Psoas muscle (tissue), 8 donors: ENCODE data around the gene UGT8. TPM values are rescaled to one million over a fixed set of nuclear protein-coding genes. Genes with fewer than 3 reads are reported as not detected.

Experiments used
- ATAC-seq, 4 donors: fragments of 200-7000 bp; cut with Tn5 transposase; one replicate each; pipeline ENCODE4 v1.9.1; 2020; ENCODE audit warnings: moderate library complexity in 3 of 4, mild to moderate bottlenecking in 2 of 4
- DNase-seq, 2 donors: peaks; one replicate each; pipeline ENCODE4 v3.0.0-alpha.2; 2020
- H3K27ac ChIP-seq: fragments of 200-600 bp; one replicate; pipeline ENCODE4 v1.8.0; 2022
- H3K27me3 ChIP-seq, 3 donors: fragments of 200-600 bp in 1 of 3; one replicate each; pipeline versions ENCODE4 v1.6.1 to v1.8.0; 2013 to 2022; ENCODE audit warnings: low read length in 2 of 3, mild to moderate bottlenecking in 2 of 3, moderate library complexity in 1 of 3; ENCODE audit not compliant: insufficient read depth in 3 of 3
- H3K36me3 ChIP-seq, 2 donors: fragments of 200-600 bp in 1 of 2; one replicate each; pipeline versions ENCODE4 v1.6.1 to v1.8.0; 2013 to 2022; ENCODE audit warnings: low read depth in 1 of 2, mild to moderate bottlenecking in 1 of 2, moderate library complexity in 1 of 2; ENCODE audit not compliant: insufficient read depth in 1 of 2
- H3K4me1 ChIP-seq: fragments of 200-600 bp; one replicate; pipeline ENCODE4 v1.8.0; 2022
- H3K4me3 ChIP-seq: fragments of 200-600 bp; one replicate; pipeline ENCODE4 v1.8.0; 2022; ENCODE audit warnings: mild to moderate bottlenecking
- H3K9me3 ChIP-seq: fragments of 200-600 bp; one replicate; pipeline ENCODE4 v1.8.0; 2022
- WGBS, 3 donors: extraction: QIAGEN DNeasy Blood & Tissue Kit; methylation state at CpG; one replicate each; pipeline versions ENCODE4 v1.1.6 to v1.1.7; 2013; 5-methylcytosine and 5-hydroxymethylcytosine counted together
- intact Hi-C, 2 donors: fragments of 100-400 bp; cut with DNase I; formaldehyde crosslinking; loops; one replicate each; pipeline versions ENCODE4 v1.11.0 to v1.14.2; 2022
- polyA plus RNA-seq, 3 donors: library from polyadenylated mRNA; stranded (reverse); fragments of 200-250 nt; gene quantifications; one replicate each; pipeline ENCODE4 v1.2.3, GENCODE V29; 2013
- total RNA-seq, 4 donors: library from RNA; stranded (reverse); fragmentation: NEBNext Ultra II Directional in 2 of 4; extraction: Animal tissue kit (Norgen Biotek cat#: 25700) in 2 of 4; gene quantifications; one replicate each; pipeline versions ENCODE4 v1.2.1 to v1.2.4, GENCODE V29; 2021 to 2023
- TF ChIP-seq, protein P1 (sequence below): fragments of 200-600 bp; IDR thresholded peaks from one replicate; pipeline ENCODE4 v1.8.0; 2022; ENCODE audit warnings: antibody characterized with exemption
- donor health status: healthy with polysubstance abuse.
- donor health status: DM: no; HTN: no; CAD: no; lungs with moderate emphysema.
- donor health status: Bipolar disorder and iron deficiency.
- donor health status: healthy.
- donor health status: DM: yes; HTN: yes; CAD: no.
- donor health status: DM: no; HTN: no; CAD: no.
- donor health status: DM: no; HTN: no; CAD: no.
- donor health status: DM: yes; HTN: yes; CAD: no.

UGT8 gene
- total and polyA plus RNA-seq, 7 donors: 0.04 to 0.08 (median 0.05) TPM; not detected in 4

- intact Hi-C loops: no loop called here
- Histone ChIP-seq H3K4me1 (no peaks in the 10 kb centered on the region), H3K36me3 (no peaks in the 10 kb centered on the region), H3K27ac (no peak overlapping the region), H3K9me3 (no peaks in the 10 kb centered on the region), H3K4me3 (no peak overlapping the region), H3K27me3 (no peaks in the 10 kb centered on the region)
- WGBS, 3 donors: 55 to 68% (median 64%) methylated on average over 1 of the region's 1 CpG
- DNase-seq (no peak), ATAC-seq (no peak)
- TF ChIP-seq, protein P1, sequence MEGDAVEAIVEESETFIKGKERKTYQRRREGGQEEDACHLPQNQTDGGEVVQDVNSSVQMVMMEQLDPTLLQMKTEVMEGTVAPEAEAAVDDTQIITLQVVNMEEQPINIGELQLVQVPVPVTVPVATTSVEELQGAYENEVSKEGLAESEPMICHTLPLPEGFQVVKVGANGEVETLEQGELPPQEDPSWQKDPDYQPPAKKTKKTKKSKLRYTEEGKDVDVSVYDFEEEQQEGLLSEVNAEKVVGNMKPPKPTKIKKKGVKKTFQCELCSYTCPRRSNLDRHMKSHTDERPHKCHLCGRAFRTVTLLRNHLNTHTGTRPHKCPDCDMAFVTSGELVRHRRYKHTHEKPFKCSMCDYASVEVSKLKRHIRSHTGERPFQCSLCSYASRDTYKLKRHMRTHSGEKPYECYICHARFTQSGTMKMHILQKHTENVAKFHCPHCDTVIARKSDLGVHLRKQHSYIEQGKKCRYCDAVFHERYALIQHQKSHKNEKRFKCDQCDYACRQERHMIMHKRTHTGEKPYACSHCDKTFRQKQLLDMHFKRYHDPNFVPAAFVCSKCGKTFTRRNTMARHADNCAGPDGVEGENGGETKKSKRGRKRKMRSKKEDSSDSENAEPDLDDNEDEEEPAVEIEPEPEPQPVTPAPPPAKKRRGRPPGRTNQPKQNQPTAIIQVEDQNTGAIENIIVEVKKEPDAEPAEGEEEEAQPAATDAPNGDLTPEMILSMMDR: no peak
These were observed 51.3 kb downstream of the UGT8 start for GRCh38 chr4:114649908-114650307.

DNA sequence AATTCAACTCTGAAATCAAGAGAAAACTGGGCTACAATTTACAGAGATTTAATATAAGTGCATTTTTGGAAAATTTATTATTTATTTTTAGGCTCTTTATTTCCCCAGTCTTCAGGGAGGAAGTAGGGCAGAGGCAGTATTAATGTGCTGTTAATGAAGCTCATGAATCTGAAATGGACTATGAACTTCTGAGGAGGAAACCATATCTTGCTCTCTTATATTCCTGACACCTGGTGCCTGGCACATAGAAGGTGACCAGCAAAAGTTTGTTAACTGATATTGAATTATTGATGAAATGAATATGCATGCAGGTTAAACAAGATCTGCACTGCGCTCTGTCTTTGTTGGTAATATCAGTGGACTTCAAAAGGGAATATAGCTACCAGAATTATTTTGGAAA, 55.1 kb downstream of the UGT8 start:
- Histone ChIP-seq H3K27ac (no peak overlapping the region), H3K4me3 (no peak overlapping the region), H3K4me1 (no peaks in the 10 kb centered on the region), H3K27me3 (no peaks in the 10 kb centered on the region), H3K36me3 (no peaks in the 10 kb centered on the region), H3K9me3 (no peaks in the 10 kb centered on the region)
- intact Hi-C loops: no loop called here
- DNase-seq: no peak
- TF ChIP-seq, protein P1: no peak
- ATAC-seq: no peak
- WGBS, 3 donors: 94 to 100% (median 99%) methylated on average over 1 of the region's 1 CpG

DNA sequence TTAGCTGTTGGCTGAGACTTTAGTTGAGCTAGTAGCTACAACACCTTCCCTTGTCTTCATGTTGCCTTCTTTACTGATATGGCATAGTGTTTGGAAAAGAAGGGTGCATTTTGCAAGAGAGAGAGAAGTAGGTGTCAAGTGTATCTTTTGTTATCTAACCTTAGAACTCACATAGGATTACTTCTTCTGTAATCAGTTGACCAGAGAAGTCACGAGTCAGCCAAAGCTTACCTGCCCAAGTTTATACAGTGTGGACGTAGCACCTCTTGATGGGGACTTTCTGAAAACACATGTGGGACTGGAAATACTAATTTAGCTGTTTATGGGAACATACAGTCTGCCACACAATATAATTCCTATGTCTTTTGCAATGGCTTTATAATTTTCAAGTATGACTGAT, 56.0 kb downstream of the UGT8 start:
- H3K36me3 ChIP-seq: no peaks in the 10 kb centered on the region
- H3K4me3 ChIP-seq: no peak overlapping the region
- ATAC-seq (no peak), DNase-seq (no peak)
- H3K9me3 ChIP-seq: no peaks in the 10 kb centered on the region
- no peaks in the 10 kb centered on the region for H3K4me1 ChIP-seq
- H3K27ac ChIP-seq: no peak overlapping the region
- intact Hi-C loops: no loop called here
- TF ChIP-seq, protein P1: no peak
- no peaks in the 10 kb centered on the region for H3K27me3 ChIP-seq
- WGBS, 3 donors: 63 to 71% (median 71%) methylated on average over 2 of the region's 2 CpGs

DNA sequence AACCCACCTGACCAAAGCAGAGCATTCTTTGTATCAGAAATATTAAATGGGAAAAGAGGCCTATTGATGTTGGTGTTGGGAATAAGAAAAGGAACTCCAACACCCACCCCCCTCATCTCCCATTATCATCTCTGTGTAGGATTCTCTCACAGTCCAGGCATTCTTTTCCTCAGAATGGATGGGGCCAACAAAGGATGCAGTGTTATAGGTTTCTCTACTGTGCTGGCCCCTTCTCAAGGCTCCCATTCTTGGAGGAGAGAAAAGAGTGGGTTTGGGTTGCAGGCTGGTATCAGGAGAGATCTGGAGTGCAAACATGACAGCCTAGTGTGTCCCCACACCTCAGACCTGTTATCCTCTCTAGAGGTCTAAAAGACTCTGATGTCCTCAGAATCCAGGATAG, 59.6 kb downstream of the UGT8 start:
- no peaks in the 10 kb centered on the region for H3K27me3 ChIP-seq
- no peak overlapping the region for H3K4me3 ChIP-seq
- H3K36me3 ChIP-seq: no peaks in the 10 kb centered on the region
- H3K4me1 ChIP-seq: no peaks in the 10 kb centered on the region
- no peak for DNase-seq
- intact Hi-C loops: no loop called here
- ATAC-seq: no peak
- TF ChIP-seq, protein P1: no peak
- H3K9me3 ChIP-seq: no peaks in the 10 kb centered on the region
- no peak overlapping the region for H3K27ac ChIP-seq

- WGBS, 3 donors: 85 to 86% (median 85%) methylated on average over 4 of the region's 4 CpGs
- no peaks in the 10 kb centered on the region for H3K27me3 ChIP-seq
- H3K4me1 ChIP-seq: no peaks in the 10 kb centered on the region
- intact Hi-C loops: no loop called here
- TF ChIP-seq, protein P1: no peak
- no peak overlapping the region for H3K4me3 ChIP-seq
- no peaks in the 10 kb centered on the region for H3K36me3 ChIP-seq
- ATAC-seq: no peak
- DNase-seq: no peak
- no peaks in the 10 kb centered on the region for H3K9me3 ChIP-seq
- H3K27ac ChIP-seq: no peak overlapping the region
These were observed 60.2 kb downstream of the UGT8 start for GRCh38 chr4:114658776-114659175.
